Measurements from ENCODE around the gene NRDE2. TPM values are rescaled to one million over a fixed set of nuclear protein-coding genes. Genes with fewer than 3 reads are reported as not detected.

NRDE2 gene
- total RNA-seq, 1 experiment from 2014 or later = 8.9 TPM

DNA sequence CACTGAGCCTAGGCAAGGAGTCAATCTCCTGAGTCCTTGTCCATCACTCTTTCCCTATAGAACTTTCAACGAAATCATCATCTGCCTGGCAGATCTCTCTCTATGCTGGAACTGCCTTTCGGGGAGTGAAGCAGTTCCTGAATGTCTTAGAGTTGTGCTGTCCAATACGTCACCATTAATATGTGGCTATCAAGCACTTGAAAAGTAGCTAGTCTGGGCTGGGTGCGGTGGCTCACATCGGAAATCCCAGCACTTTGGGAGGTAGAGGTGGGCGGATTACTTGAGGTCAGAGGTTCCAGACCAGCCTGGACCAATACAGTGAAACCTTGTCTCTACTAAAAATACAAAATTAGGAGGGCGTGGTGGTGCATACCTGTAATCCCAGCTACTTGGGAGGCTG lies 35.1 kb downstream of the NRDE2 start:
- DNase-seq (ENCODE audit: low read depth) = no peak

- DNase-seq (ENCODE audit: low read depth) = no peak
Observed at GRCh38 chr14:90295870-90296516, 35.7 kb downstream of the NRDE2 start.

DNA sequence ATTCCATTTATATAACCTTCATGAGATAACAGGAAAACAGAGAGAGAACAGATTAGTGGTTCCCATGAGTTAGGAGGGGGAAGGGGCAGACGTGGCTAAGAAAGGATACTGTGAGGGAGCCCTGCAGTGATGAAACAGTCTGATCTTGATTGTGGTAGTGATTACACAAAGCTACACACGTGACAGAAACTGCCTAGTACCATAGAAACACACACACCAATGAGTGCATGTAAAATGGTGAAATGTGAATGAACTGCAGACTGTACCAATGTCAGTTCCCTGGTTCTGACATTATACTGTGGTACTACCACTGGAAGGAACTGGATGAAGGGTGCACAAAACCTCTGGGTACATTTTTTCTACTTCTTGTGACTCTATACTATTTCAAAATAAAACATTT lies 36.9 kb downstream of the NRDE2 start:
- no peak for DNase-seq (ENCODE audit: low read depth)

DNA sequence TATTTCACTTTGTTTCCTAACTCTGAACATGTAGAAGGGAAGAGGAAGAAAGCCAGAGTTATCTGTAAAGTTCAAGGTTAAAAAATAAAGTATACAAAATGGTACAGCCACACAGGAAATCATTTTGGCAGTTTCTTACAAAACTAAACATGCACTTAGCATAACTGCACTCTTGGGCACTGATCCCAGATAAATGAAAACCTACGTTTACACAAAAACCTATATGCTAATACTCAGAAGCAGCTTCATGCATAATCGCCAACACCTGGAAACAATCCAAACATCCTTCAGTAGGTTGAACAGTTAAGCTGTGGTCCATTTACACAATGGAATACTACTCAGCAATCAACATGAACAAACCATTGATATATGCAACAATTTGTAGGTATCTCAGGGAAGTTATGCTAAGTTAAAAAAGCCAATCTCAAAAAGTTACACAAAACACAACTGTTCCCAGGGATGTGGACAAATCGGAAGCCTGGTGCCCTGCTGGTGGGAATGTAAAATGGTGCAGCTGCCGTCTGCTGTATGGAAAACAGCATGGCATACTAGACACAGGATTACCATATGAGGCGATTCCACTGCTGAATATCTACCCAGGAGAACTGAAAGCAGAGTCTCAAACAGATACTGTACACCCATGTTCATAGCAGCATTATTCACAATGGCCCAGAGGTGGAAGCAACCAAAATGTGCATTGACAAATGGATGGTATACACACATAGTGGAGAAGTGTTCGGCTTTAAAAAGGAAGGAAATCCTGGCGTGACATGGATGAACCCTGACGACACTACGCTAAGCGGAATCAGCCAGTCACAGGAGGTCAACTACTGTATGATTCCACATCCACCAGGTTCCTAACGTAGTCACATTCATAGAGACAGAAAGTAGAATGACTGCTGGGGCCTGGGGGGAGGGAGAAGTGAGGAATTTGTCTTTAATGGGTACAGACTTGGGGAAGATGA lies 37.7 kb downstream of the NRDE2 start:
- DNase-seq (ENCODE audit: low read depth) = no peak

DNA sequence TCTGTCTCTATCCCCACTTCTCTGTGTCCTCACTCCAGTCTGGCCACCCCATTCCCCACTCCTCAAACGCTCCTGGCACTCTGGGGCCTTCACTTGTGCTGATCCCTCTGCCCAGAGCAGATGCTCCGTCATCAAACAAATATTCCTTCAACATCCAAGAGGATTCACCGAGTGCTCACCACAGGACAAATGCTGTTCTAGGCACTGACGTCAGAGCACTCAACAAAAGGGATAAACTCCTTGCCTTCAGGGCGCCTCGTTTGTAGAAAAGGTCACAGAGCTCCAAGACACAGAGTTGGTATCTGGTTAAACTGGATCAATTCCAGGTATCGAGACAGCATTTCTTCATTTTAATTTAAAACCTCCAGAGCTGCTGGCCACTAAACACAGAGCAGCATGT lies 40.0 kb downstream of the NRDE2 start:
- DNase-seq (ENCODE audit: low read depth) = no peak

GRCh38 chr14:90290337-90291011 lies 41.3 kb downstream of the NRDE2 start:
- no peak for DNase-seq (ENCODE audit: low read depth)

GRCh38 chr14:90288651-90289355 lies 42.9 kb downstream of the NRDE2 start:
- DNase-seq (ENCODE audit: low read depth) = no peak

GRCh38 chr14:90287791-90288190 lies 44.0 kb downstream of the NRDE2 start:
- no peak for DNase-seq (ENCODE audit: low read depth)

- no peak for DNase-seq (ENCODE audit: low read depth)
Observed at GRCh38 chr14:90281756-90282155, 50.0 kb downstream of the NRDE2 start.

- DNase-seq (ENCODE audit: low read depth) = peak; percentile 91
Observed at GRCh38 chr14:90281261-90281660, 50.5 kb downstream of the NRDE2 start.

DNA sequence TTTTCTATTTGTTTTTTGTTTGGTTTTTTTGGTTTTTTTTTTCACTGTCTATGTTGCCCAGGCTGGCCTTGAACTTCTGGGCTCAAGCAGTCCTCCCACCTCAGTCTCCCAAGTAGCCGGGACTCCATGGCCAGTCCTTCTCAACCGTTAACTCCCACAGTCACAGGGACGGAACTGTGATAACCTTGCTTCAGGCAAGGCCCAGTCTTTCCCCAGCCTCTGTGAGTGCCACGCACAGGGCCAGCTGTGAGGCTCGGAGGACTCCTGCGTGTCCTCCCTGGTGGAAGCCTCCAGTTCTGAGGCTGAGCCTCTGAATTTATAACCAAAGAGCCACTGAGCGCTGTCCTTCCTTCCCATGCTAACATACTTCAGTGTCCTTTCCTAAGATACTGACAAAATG lies 51.6 kb downstream of the NRDE2 start:
- DNase-seq (ENCODE audit: low read depth) = no peak

DNA sequence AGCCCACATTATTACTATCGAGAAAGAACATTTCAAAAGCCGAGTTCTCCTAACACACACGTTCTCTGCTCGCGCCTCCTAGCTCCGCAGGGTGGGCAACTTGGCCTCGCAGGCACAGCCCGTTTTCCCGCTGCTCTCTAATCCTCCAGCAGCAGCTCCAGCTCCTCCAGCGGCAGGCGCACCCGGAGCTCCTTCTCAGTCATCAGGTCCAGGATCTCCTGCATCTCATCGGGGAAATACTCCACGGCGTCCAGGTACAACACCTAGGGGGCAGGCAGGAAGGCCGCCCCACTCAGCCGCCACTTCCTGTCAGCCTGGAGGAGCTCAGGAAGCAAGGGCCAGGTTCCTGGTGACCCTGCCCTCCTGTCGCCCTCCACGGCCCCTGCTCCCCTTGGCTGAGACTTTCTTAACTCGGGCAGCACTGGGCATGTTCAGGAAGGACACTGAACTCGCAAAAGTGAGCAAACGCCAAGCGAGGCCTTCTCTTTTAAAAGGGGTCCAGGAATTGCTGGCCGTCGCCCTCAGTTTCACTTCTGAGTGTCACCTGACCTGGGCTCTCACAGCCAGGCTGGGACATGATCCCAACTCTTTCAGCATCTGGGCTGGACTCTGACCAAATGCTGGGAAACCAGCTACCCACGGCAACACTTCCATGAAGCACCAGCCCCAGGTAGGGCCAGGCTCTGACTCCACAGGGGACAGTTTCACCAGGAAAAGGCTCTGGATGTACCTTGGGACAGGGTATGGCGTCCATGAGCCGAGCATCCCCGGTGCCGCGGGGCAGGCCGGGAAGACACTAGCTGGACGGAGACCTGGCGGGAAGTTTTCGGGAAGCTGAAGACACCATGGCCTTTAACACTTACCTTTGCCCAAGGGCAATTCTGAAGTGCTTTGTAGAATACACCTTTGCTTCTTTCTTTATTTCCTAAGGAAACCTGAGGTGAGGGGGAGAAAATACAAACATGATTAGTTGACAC lies 53.3 kb downstream of the NRDE2 start:
- no peak for DNase-seq (ENCODE audit: low read depth)

DNA sequence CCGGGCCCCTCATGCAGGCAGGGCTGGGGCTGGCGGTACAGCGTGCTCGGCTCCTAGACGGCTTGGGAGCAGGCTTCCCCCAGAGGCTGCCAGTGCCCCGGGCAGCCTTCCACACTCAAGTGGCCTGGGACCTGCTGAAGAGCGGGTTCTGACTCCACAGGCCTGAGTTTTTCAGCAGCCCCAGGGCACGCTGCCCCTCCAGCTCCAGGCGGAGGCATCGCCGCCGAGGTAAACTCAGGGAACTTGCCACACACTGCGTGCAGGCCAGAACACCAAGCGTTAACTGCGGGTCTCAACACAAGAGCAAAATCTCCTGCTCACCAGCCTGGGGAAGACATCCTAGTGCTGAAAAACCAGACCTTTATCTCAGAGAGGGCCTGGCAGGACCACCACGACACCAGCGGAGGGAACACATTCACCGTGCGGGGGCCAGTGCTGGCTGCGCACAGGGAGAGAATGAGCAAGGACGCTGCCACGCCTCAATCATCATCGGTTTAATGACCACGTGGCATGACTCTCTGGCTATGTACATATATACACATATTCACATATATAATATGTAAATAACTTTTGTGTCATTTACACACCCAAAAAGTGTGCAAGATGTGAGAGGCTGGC lies 54.1 kb downstream of the NRDE2 start:
- DNase-seq (ENCODE audit: low read depth) = no peak

DNA sequence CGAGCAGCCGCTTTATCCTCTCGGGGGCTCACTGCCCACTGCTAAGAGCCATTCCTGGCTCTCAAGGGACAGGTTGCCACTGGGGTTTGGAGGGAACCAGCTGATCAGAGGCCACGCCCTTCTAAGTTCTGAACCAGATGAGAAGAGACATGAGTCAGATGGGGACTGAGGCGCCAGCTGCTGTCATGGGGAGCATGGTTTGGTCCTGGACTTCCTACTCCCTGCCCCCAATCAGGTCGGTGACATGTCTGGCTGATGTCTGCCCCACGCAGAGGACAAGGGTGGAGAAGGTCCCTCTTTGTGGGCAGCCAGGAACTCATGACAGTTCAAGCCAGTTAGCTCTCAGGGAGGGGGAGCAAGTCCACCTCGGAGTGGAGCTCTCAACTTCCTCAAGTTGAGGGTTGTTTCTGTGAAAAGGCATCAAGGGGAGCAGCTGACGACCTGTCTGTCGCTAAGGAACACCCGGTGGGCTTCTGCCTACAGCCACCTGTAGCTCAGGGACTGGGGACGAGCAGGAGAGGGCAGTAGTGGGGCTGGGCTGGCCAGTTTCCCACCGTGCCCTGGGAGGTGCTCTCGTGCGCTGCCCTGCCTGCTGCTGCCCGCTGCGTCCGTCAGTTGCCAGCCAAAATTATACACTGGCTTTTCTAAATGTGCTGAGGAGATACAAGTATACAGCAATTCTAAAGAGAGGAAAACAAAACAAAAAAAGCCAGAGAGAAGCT lies 54.9 kb downstream of the NRDE2 start:
- peak; percentile 81 for DNase-seq (ENCODE audit: low read depth)

DNA sequence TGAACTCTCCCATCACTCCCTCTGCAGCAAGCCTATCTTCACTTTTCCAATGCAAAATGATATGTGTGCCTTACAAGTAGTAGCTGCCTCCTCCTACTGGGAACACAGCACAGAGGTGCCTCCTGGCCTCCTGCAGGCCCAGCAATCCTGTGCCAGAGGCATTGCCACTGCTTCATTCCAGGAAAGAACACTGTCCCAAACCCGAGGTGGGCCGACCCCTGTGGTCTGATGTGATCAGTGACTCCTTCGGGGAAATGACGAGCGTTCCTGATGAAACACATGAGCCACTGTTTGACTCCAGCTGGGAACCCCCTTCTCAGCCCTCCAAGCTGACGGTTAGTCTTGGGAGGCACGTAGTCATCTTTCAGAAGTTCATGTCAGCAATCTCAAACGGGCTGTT lies 55.9 kb downstream of the NRDE2 start:
- peak; percentile 88 for DNase-seq (ENCODE audit: low read depth)

- no peak for DNase-seq (ENCODE audit: low read depth)
Observed at GRCh38 chr14:90275458-90275814, 56.3 kb downstream of the NRDE2 start.

GRCh38 chr14:90274808-90275457 lies 56.8 kb downstream of the NRDE2 start:
- peak; percentile 86 for DNase-seq (ENCODE audit: low read depth)

- DNase-seq (ENCODE audit: low read depth) = peak; percentile 60
Observed at GRCh38 chr14:90274019-90274418, 57.7 kb downstream of the NRDE2 start.

DNA sequence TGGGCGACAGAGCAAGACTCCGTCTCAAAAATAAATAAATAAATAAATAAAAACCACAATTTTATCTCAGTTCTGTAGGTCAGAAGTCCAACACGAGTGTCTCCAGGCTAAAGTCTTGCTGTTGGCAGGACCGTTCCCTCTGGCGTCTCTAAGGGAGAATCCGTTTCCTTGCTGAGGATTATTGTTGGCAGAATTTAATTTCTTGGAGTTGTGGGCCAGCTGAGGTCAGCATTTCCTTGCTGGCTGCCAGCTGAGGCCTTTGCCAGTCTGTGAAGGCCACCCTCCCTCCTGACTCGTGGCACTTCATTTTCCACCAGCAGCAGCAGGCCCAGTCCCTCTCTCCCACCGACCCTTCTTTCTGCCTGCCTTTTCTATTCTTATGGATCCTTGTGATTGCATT lies 58.2 kb downstream of the NRDE2 start:
- DNase-seq (ENCODE audit: low read depth) = no peak

Measured in Daoy (cell line).